PC-9 (cell line): ENCODE results near the gene HSPA1A.

Source experiments
- EZH2 ChIP-seq: fragments of 200-600 bp; sonication (generic); IDR thresholded peaks from 2 replicates; pipeline ENCODE4 v1.8.0; 2017; ENCODE audit warnings: antibody characterized with exemption, low read depth
- TF ChIP-seq, protein P1 (sequence below): fragments of 200-600 bp; sonication (generic); conservative IDR thresholded peaks from 2 replicates; pipeline ENCODE4 v1.6.1; 2017; ENCODE audit warnings: mixed run types, antibody characterized with exemption, mild to moderate bottlenecking, moderate library complexity

DNA sequence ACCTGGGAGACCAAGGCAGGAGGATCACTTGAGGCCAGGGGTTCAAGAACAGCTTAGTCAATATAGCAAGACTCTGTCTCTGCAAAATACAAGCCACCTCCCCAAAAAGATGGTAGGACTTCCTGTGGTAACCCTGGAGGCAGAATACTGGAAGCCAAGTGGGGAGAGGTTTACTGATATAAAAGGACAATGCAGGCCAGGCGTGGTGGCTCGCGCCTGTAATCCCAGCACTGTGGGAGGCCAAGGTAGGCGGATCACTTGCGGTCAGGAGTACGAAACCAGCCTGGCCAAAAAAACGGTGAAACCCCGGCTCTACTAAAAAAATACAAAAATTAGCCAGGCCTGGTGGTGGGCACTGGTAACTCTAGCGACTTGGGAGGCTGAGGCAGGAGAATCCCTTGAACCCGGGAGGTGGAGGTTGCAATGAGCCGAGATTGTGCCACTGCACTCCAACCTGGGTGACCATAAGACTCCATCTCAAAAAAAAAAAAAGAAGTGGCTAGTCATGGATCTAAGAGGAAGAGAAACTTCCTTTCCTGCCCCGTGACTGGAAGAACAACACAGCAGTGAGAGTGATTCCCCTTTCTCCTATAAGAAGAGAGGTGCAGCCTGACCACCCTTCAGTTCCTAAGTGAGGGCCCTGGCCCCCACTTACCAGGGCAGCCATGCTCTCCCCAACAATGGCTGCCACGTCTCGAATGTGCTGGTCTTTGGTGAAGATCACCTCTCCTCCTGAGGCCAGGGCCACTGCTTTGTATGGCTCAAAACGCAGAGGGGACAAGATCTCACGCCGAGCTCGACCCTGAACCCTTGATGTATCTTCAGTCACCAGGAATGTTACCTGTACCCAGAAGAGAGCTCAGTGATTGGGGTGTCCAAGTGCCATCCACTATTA, 46.7 kb upstream of the HSPA1A start:
- no peak for TF ChIP-seq EZH2
- TF ChIP-seq, protein P1, sequence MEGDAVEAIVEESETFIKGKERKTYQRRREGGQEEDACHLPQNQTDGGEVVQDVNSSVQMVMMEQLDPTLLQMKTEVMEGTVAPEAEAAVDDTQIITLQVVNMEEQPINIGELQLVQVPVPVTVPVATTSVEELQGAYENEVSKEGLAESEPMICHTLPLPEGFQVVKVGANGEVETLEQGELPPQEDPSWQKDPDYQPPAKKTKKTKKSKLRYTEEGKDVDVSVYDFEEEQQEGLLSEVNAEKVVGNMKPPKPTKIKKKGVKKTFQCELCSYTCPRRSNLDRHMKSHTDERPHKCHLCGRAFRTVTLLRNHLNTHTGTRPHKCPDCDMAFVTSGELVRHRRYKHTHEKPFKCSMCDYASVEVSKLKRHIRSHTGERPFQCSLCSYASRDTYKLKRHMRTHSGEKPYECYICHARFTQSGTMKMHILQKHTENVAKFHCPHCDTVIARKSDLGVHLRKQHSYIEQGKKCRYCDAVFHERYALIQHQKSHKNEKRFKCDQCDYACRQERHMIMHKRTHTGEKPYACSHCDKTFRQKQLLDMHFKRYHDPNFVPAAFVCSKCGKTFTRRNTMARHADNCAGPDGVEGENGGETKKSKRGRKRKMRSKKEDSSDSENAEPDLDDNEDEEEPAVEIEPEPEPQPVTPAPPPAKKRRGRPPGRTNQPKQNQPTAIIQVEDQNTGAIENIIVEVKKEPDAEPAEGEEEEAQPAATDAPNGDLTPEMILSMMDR, result no peak
